Astrocyte (in vitro differentiated cells and primary cell): ENCODE data around the gene CASKIN2.

Experiments
- CTCF ChIP-seq: IDR thresholded peaks from 2 replicates; pipeline ENCODE4 v1.5.1; 2011; ENCODE audit warnings: low read depth, mild to moderate bottlenecking, inconsistent platforms, low read length, moderate library complexity; ENCODE audit not compliant: insufficient read depth
- EZH2 ChIP-seq: IDR thresholded peaks from 2 replicates; pipeline ENCODE4 v1.6.1; 2012; ENCODE audit warnings: mild to moderate bottlenecking, low read length, inconsistent platforms; ENCODE audit not compliant: insufficient read depth

GRCh38 chr17:75450270-75450669 is 65.1 kb downstream of the CASKIN2 start:
- TF ChIP-seq CTCF (no peak), EZH2 (no peak)
